ENCODE data around the gene CREG1.

Gene CREG1

DNA sequence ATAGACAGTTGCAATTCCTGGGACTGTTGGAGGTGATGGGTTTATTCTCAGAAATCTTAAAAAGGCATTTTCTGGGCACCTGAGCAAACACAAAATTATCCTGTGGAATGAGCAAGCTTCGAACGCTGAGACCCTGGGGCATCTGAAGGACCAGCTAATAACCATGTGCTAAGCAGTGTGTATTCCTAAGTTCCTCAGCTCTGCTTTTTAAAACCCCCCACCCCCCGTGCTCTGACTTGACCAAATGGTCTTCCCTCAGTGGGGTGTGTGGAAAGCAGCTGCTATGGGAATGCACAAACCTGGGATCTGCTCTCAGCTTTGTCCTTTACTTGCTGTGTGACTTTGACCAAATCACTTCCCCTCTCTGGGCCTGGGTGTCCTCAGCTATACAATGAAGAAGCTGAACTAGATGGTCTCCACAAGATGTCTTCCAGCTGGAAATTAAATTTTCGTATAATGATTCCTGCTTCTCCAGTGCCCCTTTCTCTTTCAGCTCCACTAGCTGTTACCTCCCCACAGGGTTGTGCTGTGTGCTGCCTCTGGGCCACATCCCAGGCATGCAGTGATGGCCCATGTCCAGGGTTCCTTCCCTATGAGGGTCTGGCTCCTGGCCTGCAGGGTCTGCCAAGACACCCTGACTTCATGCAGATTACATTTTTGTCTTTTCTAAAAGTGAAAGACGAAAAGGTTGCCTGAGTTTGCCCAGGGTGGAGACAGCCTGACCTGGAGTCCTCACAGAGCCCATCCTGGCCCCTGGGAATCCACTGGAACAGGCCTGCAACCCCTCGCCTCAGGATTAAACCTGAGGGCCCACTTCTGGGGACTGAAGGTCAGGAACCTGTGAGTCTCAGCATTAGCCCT lies 20.4 kb downstream of the CREG1 start:
- no peak for DNase-seq (ENCODE audit: low read depth in 2 of 2)

- no peak for DNase-seq (ENCODE audit: low read depth in 2 of 2)
These were observed 21.2 kb downstream of the CREG1 start for GRCh38 chr1:167532375-167532774.

DNA sequence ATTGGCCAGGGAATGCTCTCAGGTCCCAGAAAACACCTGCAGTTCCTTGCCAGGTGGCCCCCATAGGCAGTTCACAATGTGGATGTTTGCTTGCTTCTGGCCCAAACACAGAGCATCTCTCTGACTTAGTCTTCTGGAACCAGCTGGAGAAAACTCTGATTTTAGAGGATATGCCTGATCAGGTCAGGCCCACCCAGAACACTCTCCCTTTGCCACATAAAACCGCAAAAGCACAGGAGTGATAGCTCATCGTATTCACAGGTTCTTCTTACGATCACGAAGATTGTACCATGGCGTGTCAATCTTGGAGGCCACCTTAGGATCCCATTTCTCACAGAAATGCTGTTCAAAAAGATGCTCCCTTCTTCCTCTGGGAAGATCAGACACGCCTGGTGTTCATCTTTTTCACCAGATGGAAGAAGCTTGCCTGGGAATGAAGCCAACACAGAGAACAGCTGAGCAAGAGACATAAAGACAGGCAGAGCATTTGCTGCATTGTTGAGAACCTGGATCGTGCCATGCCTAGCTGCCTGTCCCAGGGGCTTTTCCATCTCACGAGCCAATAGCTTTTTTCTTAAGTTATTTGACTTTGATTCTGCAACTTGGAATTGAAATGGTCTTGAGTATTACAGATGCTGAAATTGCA lies 23.6 kb downstream of the CREG1 start:
- DNase-seq (ENCODE audit: low read depth in 2 of 2) = no peak

GRCh38 chr1:167528057-167528728 lies 25.4 kb downstream of the CREG1 start:
- DNase-seq (ENCODE audit: low read depth in 2 of 2) = no peak

DNA sequence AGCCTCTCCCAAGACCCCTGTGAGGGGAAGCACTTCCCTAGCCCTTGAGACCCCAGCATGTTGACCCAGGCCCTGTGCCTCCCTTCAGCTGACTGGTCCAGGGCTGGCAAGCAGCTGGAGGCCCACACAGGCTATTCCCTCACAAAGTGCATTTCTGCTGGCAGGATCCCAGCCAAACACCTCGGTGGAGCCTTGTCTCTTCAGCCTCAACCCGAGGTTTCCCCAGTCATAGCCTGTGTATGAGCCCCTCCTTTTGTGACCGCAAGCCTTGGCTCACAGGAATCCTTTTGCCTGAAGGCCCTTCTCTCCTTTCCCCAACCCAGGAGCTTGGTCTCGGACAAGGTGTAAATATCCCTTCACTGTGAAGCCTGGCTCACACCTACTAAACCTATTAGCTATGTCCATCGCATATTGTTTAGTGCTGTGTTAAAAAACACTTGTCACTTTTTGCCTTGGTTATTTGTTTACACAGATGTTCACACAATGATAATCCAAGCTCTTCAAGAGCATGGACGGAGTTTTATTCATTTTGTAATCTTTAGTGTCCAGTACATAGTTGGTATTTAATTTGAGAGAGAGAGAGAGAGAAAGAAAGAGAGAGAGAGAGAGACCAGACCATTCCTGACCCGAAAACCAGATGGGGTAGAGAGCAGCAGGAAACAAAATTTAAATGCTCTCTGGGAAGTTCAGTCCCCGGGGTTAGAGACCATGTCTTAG lies 26.7 kb downstream of the CREG1 start:
- DNase-seq (ENCODE audit: low read depth in 2 of 2) = no peak

GRCh38 chr1:167524651-167525050 lies 28.9 kb downstream of the CREG1 start:
- no peak for DNase-seq (ENCODE audit: low read depth in 2 of 2)

DNA sequence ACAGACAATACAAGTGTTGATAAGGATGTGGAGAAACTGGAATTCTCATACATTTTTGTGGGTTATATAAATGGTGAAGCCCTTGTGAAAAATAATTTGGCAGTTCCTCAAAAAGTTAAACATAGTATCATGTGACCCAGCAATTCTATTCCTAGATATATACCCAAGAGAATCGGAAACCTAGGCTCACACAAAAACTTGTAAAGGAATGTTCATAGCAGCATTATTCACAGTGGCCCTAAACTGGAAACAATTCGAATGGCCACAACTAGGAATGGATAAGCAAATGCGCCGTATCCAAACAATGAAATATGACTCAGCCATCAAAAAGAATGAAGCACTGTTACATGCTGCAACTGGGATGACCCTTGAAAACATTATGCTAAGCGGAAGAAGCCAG lies 31.3 kb downstream of the CREG1 start:
- DNase-seq (ENCODE audit: low read depth in 2 of 2) = no peak

GRCh38 chr1:167520711-167521206 lies 32.8 kb downstream of the CREG1 start:
- DNase-seq (ENCODE audit: low read depth in 2 of 2) = no peak

DNA sequence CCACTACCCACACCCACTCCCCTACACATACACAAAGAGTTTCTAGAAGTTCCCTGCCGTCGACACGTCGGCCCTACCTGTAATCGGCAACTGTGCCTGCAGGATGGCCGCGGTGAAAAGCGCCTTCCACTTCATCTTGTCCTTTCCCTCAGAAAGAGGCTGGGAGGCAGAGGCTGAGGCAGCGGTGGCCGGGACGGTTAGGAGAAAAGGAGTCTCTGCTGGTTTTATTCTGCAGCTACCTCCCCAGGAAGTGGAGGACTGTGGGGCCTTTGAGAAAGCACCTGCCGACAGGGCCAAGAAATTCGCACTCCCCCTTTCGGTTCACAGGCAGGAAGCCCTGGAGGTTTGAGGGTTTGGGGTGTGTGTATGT lies 35.2 kb downstream of the CREG1 start, which contains the start of gene CD247:
Gene CD247, minus strand, starts transcription at position 199 of the 370 bp plus-strand sequence. Its CDS starts 64 bp downstream, at position 135.
- DNase-seq (ENCODE audit: low read depth in 2 of 2) = peak; percentile 45 to 53

GRCh38 chr1:167517535-167518330 lies 35.8 kb downstream of the CREG1 start:
- DNase-seq (ENCODE audit: low read depth in 2 of 2) = peak; percentile 75

- DNase-seq (ENCODE audit: low read depth in 2 of 2) = no peak
These were observed 36.9 kb downstream of the CREG1 start for GRCh38 chr1:167516404-167517388.

DNA sequence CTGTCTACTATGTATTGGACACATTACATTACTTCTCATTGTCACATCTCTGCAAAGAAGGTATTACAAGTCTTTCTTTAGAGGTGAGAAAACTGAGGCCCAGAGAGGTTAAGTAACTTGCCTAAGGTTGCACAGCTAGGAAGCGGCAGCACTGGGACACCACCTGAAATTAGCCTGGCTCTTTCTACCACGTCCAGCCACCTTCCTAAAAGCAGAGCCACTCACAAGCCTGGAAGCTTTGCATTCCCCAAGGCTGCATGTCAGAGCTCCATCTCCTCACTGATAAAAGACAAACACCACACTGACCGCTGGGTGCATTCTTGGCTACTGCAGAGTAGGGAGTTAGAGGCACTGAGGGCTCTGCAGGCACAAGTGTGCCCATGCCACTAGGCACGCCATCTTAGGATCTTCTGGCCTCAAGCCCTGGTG lies 37.7 kb downstream of the CREG1 start:
- no peak for DNase-seq (ENCODE audit: low read depth in 2 of 2)

- DNase-seq (ENCODE audit: low read depth in 2 of 2) = no peak
These were observed 38.1 kb downstream of the CREG1 start for GRCh38 chr1:167515461-167515860.

- DNase-seq (ENCODE audit: low read depth in 2 of 2) = no peak
These were observed 39.3 kb downstream of the CREG1 start for GRCh38 chr1:167514288-167514687.

- no peak for DNase-seq (ENCODE audit: low read depth in 2 of 2)
These were observed 41.4 kb downstream of the CREG1 start for GRCh38 chr1:167512046-167512654.

GRCh38 chr1:167511374-167511986 lies 42.1 kb downstream of the CREG1 start:
- DNase-seq (ENCODE audit: low read depth in 2 of 2) = no peak

DNA sequence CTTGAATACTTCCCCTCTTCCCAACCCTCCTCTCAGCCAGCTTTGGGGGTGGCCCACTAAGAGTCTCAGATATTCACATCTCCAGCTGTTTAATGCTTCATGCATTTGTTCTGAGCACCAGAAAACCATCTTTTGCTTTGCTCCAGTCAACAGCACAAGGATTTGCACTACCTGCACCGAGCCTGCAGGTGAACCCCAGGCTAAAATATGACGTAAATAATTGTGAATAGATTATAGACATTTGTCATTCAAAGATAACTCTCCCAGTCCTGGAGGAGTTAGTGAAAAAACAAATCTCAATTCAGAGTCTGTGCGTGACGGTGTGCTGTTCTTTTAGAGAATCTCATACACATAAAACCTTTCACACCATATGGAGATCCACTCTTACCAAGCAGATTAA lies 42.7 kb downstream of the CREG1 start:
- no peak for DNase-seq (ENCODE audit: low read depth in 2 of 2)

GRCh38 chr1:167510244-167510643 lies 43.3 kb downstream of the CREG1 start:
- no peak for DNase-seq (ENCODE audit: low read depth in 2 of 2)

GRCh38 chr1:167509587-167509986 lies 44.0 kb downstream of the CREG1 start:
- no peak for DNase-seq (ENCODE audit: low read depth in 2 of 2)
